ENCODE measurements around the gene PARVG.

PARVG gene

DNA sequence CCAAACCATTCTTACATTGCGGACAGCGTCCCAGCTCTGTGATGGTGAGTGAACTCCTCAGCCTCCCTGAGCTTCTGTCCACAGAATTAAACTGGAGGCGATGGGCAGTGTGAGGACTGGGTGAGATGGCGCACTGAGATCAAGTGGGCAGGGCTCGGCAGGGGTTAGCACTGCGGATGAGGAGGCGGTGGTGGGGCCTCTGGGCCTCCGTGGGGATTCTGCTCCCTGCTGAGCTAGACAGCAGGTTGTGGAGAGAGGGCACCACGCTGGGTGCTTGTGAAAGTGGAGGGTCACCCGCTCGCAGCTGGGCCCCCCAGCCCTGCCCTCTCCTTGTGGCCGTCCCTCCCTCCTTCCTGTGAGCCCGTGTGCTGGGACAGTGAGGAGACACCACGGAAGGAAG is 25.6 kb upstream of the PARVG start:
- DNase-seq, result no peak

- no peak for DNase-seq
Measured at GRCh38 chr22:44157916-44158618, 22.7 kb upstream of the PARVG start.

- no peak for DNase-seq
Measured at GRCh38 chr22:44158816-44159215, 21.9 kb upstream of the PARVG start.

GRCh38 chr22:44159221-44159620 is 21.5 kb upstream of the PARVG start:
- DNase-seq, result no peak

- DNase-seq, result no peak
Measured at GRCh38 chr22:44159811-44160210, 20.9 kb upstream of the PARVG start.

GRCh38 chr22:44160421-44160820 is 20.3 kb upstream of the PARVG start:
- DNase-seq, result no peak

DNA sequence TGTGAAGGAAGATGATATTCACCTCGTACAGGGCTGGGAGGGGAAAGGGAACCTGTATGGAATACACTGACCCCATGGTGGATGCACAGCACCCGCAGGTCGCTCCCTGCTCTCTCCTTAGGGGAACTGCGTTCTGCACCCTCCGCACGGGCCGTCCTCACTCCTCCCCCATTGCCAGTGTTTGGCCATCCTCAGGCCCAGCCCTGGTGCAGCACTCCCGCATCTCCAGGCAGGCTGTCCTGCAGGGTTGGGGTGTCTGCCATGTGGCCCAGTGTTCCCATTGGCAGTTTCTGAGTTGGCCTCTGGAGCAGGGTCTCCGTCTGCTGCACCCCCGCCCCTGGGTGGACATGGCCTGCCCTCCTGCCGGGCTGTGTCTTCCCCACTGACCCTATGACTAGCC is 19.1 kb upstream of the PARVG start:
- DNase-seq, result no peak

GRCh38 chr22:44162960-44163359 is 17.8 kb upstream of the PARVG start:
- no peak for DNase-seq

DNA sequence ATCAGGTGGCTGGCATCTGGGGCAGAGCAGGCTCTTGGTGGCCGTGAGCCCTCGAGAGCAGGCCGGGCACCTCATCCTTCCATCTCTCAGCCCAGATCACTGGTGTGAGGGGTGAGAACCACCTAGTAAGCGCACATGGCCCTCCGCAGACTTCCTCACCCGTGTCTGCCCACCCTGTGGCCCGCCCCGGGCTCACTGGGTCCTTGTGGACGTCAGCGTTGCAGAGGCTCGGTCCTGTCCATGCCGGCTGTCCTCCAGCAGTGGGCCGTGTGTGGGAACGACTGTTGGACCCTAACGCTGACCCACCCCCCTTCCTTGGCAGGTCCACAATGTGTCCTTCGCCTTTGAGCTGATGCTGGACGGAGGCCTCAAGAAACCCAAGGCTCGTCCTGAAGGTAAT is 17.2 kb upstream of the PARVG start:
- no peak for DNase-seq

- no peak for DNase-seq
Measured at GRCh38 chr22:44164031-44164430, 16.7 kb upstream of the PARVG start.

- no peak for DNase-seq
Measured at GRCh38 chr22:44165286-44165874, 15.3 kb upstream of the PARVG start.

DNA sequence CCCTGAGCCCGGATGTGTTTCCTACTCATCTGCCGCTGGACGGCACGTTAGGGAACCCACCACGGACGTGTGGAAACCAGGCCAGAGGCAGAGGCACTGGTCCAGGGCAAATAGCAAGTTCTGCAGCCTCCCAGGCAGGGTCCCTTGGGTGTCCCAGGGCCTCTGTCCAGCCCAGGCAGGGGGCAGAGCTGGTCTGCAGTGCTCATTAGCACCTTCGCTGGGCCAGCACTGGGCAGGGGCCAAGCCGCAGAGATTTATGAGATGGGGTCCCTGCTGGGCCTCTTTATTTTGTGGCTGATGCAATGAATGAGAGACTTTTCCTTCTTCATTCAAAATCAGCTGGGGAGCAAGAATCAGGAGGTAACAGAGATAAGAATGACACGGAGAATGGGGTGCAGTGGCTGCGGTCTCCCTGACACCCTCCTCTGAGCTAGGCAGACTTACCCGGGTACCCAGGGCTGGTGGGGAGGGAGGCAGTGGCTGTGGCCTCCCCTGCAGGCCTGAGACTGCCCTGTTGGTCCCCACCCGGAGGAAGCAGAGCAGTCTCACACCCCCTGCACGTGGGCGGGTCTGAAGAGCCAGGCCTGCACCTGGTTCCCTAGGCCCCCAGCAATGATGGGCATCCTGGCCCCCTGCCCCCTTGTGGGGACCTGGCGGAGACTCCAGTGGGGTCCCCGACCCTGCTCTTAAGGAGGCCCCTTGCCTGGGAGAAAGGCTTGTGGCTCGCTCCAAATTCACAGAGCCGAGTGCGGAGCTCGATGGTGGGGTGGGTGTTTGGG is 14.0 kb upstream of the PARVG start:
- no peak for DNase-seq

DNA sequence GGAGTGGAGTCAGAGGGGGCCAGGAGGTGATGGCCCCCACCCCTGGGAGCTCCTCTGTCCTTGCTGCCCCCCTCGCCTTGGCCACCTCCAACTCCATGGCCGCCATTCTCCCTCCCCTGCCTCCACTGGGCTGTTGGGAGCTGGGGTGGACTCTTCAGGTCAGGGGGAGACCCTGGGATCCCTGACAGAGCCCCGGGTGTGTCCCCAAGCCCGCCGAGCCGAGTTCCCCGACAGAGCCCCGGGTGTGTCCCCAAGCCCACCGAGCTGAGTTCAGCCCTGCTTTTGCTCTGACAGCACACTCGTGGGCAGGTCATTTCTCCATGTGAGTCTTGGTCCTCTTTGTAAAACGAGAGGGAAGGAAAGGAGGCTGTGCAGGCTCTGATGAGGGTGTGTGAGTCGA is 13.2 kb upstream of the PARVG start:
- no peak for DNase-seq

- DNase-seq, result no peak
Measured at GRCh38 chr22:44168206-44168605, 12.5 kb upstream of the PARVG start.

DNA sequence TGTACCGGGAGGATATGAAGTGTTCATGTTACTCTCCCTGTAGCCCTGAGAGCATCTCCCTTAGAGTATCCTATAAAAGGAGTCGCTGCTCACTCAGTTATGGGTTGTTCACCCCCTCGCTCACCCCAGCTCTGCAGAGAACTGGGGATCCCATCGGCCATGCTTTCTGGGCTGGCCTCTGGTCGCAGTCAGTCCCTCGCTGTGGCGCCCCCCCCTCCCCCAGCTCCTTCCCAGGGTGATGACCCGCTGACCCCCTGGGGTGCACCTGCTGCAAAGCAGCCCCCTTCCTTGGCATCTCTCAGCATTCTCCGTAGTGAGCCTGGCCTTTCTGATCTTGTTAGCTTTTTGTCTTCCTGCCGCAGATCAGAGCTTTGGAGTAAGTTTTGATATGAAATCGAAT is 10.3 kb upstream of the PARVG start:
- DNase-seq, result no peak

GRCh38 chr22:44171561-44171960 is 9.2 kb upstream of the PARVG start:
- DNase-seq, result no peak

- no peak for DNase-seq
Measured at GRCh38 chr22:44172370-44173108, 8.2 kb upstream of the PARVG start.

DNA sequence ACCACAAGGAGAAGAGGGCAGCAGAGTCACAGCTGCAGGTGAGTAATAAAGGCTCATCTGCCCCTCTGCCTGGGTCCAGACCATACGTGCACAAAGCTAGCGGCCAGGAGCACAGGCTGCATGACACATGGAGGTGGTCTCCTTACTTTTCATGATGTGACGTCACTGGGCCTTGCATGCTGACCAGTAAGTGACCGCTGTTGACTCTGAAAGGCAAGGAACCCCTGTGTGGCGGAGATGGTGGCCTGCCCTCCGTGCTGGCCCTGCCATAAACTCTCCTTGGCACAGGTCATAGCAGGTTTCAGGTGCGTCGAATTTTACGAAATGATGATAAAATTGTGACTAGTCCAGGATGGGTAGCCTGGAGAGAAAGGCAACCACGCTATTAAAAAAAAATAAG is 7.6 kb upstream of the PARVG start:
- DNase-seq, result no peak

- DNase-seq, result no peak
Measured at GRCh38 chr22:44175676-44176075, 5.0 kb upstream of the PARVG start.

DNA sequence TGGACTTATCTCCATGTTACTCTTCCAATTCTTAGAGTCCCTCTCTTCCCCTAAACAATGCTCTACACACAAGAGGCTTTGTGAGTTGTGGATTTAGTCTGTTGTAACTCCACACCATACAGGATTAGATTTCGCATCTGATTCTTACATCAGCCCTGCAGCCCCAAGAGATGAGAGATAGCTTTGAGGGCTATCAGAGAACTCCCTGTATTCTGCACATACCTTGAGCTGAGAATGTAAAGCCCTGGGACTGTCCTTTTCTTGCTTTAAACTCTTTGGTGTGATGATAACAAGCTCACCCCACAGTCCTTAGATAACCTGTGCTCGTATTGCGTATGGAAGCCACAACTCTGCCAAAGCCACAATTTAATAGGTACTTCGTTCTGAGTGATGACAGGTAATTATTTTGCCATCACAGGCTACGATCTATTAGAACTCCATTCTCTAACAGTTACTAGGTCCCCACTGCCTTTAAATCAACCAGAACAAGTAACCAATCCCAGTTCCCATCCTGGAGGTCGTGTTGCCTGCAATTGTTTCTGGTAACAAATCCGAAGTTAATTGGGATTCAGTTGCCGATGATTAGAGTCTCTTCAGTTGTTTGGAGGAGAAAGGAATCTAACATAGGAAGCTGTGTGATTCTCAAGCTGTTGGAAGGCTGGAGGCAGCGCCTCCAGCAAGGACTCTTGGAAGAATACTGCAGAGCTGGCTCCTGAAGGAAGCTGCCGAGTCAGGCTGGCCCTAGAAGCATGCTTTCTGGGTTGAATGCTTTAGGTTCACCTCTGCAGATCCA is 1.3 kb upstream of the PARVG start:
- DNase-seq, result no peak

DNA sequence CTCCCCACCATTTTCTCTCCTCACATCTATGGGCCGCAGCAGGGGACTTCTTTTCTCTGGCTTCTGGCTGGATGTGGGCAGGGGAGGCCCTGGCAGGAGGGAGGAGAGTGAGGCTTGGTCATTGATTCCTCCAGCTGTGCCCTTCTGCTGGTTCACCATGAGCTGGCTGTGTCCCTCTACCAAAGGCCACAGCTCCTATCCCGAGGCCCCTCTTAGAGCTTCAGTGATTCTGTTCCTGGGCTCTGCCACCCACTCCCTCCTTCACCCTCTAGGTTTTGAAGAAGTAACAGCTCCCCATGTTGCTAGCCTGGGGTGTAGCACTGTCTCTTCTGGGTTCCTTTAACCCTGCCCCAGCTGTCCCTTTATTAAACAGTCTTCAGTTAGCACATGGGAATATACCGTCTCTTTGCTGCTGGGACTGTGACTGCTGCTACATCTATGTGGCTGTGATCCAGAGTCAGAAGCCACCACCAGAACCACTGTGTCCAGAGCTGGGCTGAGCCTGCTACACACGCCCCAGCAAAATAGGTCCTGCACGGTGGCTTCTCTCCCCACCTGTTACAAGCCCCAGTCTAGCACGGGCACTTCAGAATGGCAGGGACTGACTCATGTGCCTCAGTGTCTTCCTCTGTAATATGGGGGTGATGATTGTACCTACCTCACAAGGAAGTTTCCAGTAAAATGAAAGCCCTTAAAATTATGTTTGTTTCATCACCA is 578 bp upstream of the PARVG start:
- DNase-seq, result no peak

Data from activated CD4-positive, alpha-beta T cell treated with anti-CD3 and anti-CD28 coated beads for 1 hour (primary cell).